Activated CD4-positive, alpha-beta T cell treated with anti-CD3 and anti-CD28 coated beads for 48 hours (primary cell): ENCODE results near the gene ADSS2.

Experiments used
- DNase-seq: peaks from one replicate; pipeline ENCODE4 v3.0.0-alpha.2; 2020

Gene ADSS2

GRCh38 chr1:244362476-244362875 lies 89.2 kb downstream of the ADSS2 start:
- no peak for DNase-seq

DNA sequence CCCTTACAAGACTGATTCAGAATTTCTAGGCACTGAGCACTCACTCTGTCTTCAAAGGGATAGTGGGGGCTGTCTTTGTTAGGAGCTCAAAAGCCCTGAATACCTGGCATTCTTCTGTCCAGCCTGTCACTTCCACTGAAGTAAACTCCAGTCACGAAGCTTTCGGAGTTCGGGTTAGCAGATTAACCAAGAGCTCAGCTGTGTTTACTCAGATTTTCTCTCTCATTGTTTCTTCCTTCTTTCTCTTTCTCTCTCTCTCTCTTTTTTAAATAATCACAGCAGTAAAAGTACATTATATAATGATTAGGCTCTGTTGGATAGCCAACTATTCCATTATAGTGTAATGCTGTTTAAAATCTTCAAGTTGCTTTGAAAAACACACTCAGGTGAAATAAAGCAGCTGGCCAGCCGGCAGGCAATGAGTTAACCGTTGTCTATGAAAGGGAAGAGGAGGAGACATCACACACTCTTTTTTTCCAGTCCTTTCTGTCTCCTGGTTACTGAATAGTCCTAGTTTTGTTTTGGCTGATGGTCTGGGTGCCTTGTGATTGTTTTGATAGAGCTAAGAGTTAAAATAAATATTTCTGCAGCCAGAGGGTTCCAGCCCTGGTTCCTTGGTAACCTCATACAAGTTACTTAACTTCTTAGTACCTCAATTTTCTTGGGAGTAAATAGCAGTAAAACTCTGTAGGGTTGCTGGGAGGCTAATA lies 89.8 kb downstream of the ADSS2 start:
- no peak for DNase-seq
